GM12878 (cell line): ENCODE data around the gene ACP4. TPM values are rescaled to one million over a fixed set of nuclear protein-coding genes. Genes with fewer than 3 reads are reported as not detected.
A peak's percentile ranks its signal among the peaks of the same experiment; 100 is the strongest.

ENCODE experiments used
- ATAC-seq: fragments of 200-7000 bp; cut with Tn5 transposase; 3 replicates; pipeline ENCODE4 v1.9.1; 2020; ENCODE audit warnings: mild to moderate bottlenecking, moderate library complexity
- BruUV-seq: library from RNA; stranded (reverse); fragments of 400-500 nt; replicated peaks from 2 replicates; lab custom pipeline; 2021; lab: Mats Ljungman, UMichigan
- CTCF ChIA-PET: fragments of 300-600 bp; sonication (Branson Sonifier 250); formaldehyde crosslinking; extraction: SDS; loops from one replicate; lab custom pipeline; 2021; ENCODE audit warnings: inconsistent platforms; lab: Yijun Ruan, JAX
- POLR2A ChIA-PET: fragments of 350-600 bp; formaldehyde crosslinking; extraction: SDS; loops from one replicate; lab custom pipeline; 2021; ENCODE audit warnings: inconsistent platforms; lab: Charles Lee
- RAD21 ChIA-PET: fragments of 300-600 bp; sonication (Branson Sonifier 250); formaldehyde crosslinking; loops from one replicate; lab custom pipeline; 2023; ENCODE audit warnings: antibody characterized with exemption; ENCODE audit not compliant: unreplicated experiment; lab: Charles Lee
- SMC1A ChIA-PET: fragments of 300-600 bp; sonication (Branson Sonifier 250); formaldehyde crosslinking; loops from one replicate; lab custom pipeline; 2023; ENCODE audit not compliant: unreplicated experiment, uncharacterized antibody; lab: Charles Lee
- DNase-seq: peaks from one replicate; pipeline ENCODE4 v3.0.0-alpha.2; 2011; ENCODE audit warnings: low read depth, low spot score
- FAIRE-seq: peaks from 3 replicates; lab custom pipeline; 2011; peaks lifted over from hg19 to GRCh38; lab: Jason Lieb, UNC
- H2AFZ ChIP-seq: 2 replicates; pipeline ENCODE4 v1.6.0; 2011; ENCODE audit warnings: low read depth, low read length, control low read depth; ENCODE audit not compliant: control insufficient read depth
- H3K27ac ChIP-seq: 2 replicates; pipeline ENCODE4 v1.5.1; 2011; ENCODE audit warnings: control low read depth; ENCODE audit not compliant: control insufficient read depth, insufficient read depth
- H3K27me3 ChIP-seq, 2 experiments: replicated peaks in 1 of 2; 2 replicates each; pipeline versions ENCODE4 v1.6.0 to v1.6.1; 2011; ENCODE audit warnings: low read length in 1 of 2; ENCODE audit not compliant: control insufficient read depth in 2 of 2, insufficient read depth in 2 of 2
- H3K36me3 ChIP-seq, 2 experiments: 2 replicates each; pipeline ENCODE4 v1.5.1; 2011; ENCODE audit warnings: low read length in 1 of 2; ENCODE audit not compliant: control insufficient read depth in 2 of 2, insufficient read depth in 2 of 2
- H3K4me1 ChIP-seq: 2 replicates; pipeline ENCODE4 v1.6.1; 2011; ENCODE audit warnings: mild to moderate bottlenecking, low read length, moderate library complexity, mixed read lengths; ENCODE audit not compliant: control insufficient read depth, insufficient read depth
- H3K4me2 ChIP-seq: 2 replicates; pipeline ENCODE4 v1.6.0; 2011; ENCODE audit warnings: control low read depth; ENCODE audit not compliant: control insufficient read depth, insufficient read depth
- H3K4me3 ChIP-seq: fragments of 200-600 bp; sonication (generic); 2 replicates; pipeline ENCODE4 v1.5.1; 2016
- H3K79me2 ChIP-seq: 2 replicates; pipeline ENCODE4 v1.6.0; 2011; ENCODE audit warnings: low read length; ENCODE audit not compliant: control insufficient read depth, insufficient read depth
- H3K9ac ChIP-seq: 2 replicates; pipeline ENCODE4 v1.8.0; 2011; ENCODE audit warnings: low read length, control low read depth, mixed read lengths; ENCODE audit not compliant: control insufficient read depth, insufficient read depth
- H3K9me3 ChIP-seq: replicated peaks from 3 replicates; pipeline ENCODE4 v1.5.1; 2011; ENCODE audit warnings: mild to moderate bottlenecking, low read length; ENCODE audit not compliant: control insufficient read depth, insufficient read depth
- H4K20me1 ChIP-seq: 2 replicates; pipeline ENCODE4 v1.6.0; 2011; ENCODE audit not compliant: control insufficient read depth, insufficient read depth
- ATF7 ChIP-seq: fragments of 450-650 bp; IDR thresholded peaks from 2 replicates; pipeline ENCODE4 v1.6.1; 2016; ENCODE audit warnings: low read depth, mild to moderate bottlenecking
- BACH1 ChIP-seq: fragments of 450-650 bp; IDR thresholded peaks from 2 replicates; pipeline ENCODE4 v1.6.1; 2017; ENCODE audit warnings: mild to moderate bottlenecking, borderline replicate concordance
- BCL11A ChIP-seq: IDR thresholded peaks from 2 replicates; pipeline ENCODE4 v1.6.1; 2011; ENCODE audit warnings: low read depth, low read length
- BRCA1 ChIP-seq: IDR thresholded peaks from 2 replicates; pipeline ENCODE4 v1.6.1; 2011; ENCODE audit warnings: low read depth, low read length, improper control_type of control experiment
- CEBPB ChIP-seq, 2 experiments: fragments of 150-350 bp in 1 of 2; IDR thresholded peaks; 2 replicates each; pipeline ENCODE4 v1.6.1; 2012 to 2014; ENCODE audit warnings: low read depth in 2 of 2, low read length in 2 of 2, borderline replicate concordance in 1 of 2, inconsistent platforms in 1 of 2
- CHD2 ChIP-seq: IDR thresholded peaks from 2 replicates; pipeline ENCODE4 v1.6.1; 2011; ENCODE audit warnings: low read depth, low read length, improper control_type of control experiment, borderline replicate concordance
- FOS ChIP-seq: IDR thresholded peaks from 3 replicates; pipeline ENCODE4 v1.6.1; 2011; ENCODE audit warnings: borderline replicate concordance; ENCODE audit not compliant: insufficient read length; ENCODE audit errors: extremely low read depth
- FOXK2 ChIP-seq: fragments of 450-650 bp; IDR thresholded peaks from 2 replicates; pipeline ENCODE4 v1.6.1; 2017; ENCODE audit warnings: mild to moderate bottlenecking, moderate library complexity
- HCFC1 ChIP-seq: fragments of 150-350 bp; IDR thresholded peaks from 2 replicates; pipeline ENCODE4 v1.6.1; 2014; ENCODE audit warnings: low read length
- JUND ChIP-seq: IDR thresholded peaks from 2 replicates; pipeline ENCODE4 v1.6.1; 2012; ENCODE audit warnings: low read depth, mild to moderate bottlenecking, low read length, improper control_type of control experiment, moderate library complexity
- MEF2B ChIP-seq: fragments of 450-650 bp; IDR thresholded peaks from 2 replicates; pipeline ENCODE4 v1.6.1; 2018; ENCODE audit warnings: mild to moderate bottlenecking, moderate library complexity; ENCODE audit not compliant: partially characterized antibody, poor library complexity, severe bottlenecking
- RELA ChIP-seq: fragments of 450-650 bp; IDR thresholded peaks from 2 replicates; pipeline ENCODE4 v1.8.0; 2014; ENCODE audit warnings: borderline replicate concordance; ENCODE audit not compliant: partially characterized antibody
- TCF12 ChIP-seq: IDR thresholded peaks from 2 replicates; pipeline ENCODE4 v1.6.1; 2011; ENCODE audit warnings: low read depth, mild to moderate bottlenecking, low read length
- ZZZ3 ChIP-seq: IDR thresholded peaks from 2 replicates; pipeline ENCODE4 v1.6.1; 2011; ENCODE audit warnings: low read depth; ENCODE audit not compliant: control insufficient read depth, insufficient read length
- WGBS: methylation state at CpG from one replicate; pipeline ENCODE4 v1.1.6; 2016; ENCODE audit warnings: low lambda C conversion rate; ENCODE audit not compliant: insufficient replicate concordance, insufficient coverage; ENCODE audit errors: missing lambda C conversion rate; 5-methylcytosine and 5-hydroxymethylcytosine counted together
- in situ Hi-C: fragments of 300-500 bp; cut with MboI; formaldehyde crosslinking; loops from 9 replicates; pipeline ENCODE4 v1.14.3; 2018; ENCODE audit warnings: mixed read lengths
- intact Hi-C: fragments of 100-400 bp; cut with micrococcal nuclease; formaldehyde crosslinking; loops from one replicate; pipeline ENCODE4 v1.14.2; 2022; ENCODE audit not compliant: unreplicated experiment
- polyA plus RNA-seq, 11 experiments: library from polyadenylated mRNA; depleted of rRNA in 4 of 11; unstranded in 6 of 11; stranded (reverse) in 5 of 11; fragments of >200 nt; fragmentation: Nextera tagmentation in 4 of 11; fragmentation: Illumina TruSeq in 1 of 11; extraction: Ambion mirVana in 4 of 11; extraction: Trizol in 1 of 11; gene quantifications; 1 replicate in 1 of 11; 2 replicates in 10 of 11; pipeline versions ENCODE4 v1.2.1 to v1.2.3, GENCODE V29; 2011 to 2016; ENCODE audit warnings: inconsistent platforms in 2 of 11, missing spikeins in 2 of 11, low read depth in 1 of 11
- total RNA-seq, 4 experiments: library from RNA; depleted of rRNA in 3 of 4; stranded (reverse); fragments of >200 nt in 3 of 4; fragmentation: Illumina TruSeq in 1 of 4; extraction: Trizol in 1 of 4; gene quantifications; 2 replicates each; pipeline versions ENCODE4 v1.2.1 to v1.2.3, GENCODE V29; 2013 to 2021
- TF ChIP-seq, protein P1 (sequence below): fragments of 450-650 bp; IDR thresholded peaks from 2 replicates; pipeline ENCODE4 v1.6.1; 2016; ENCODE audit warnings: mild to moderate bottlenecking
- TF ChIP-seq, protein P2 (sequence below), 3 experiments: IDR thresholded peaks in 2 of 3; conservative IDR thresholded peaks in 1 of 3; 2 replicates each; pipeline ENCODE4 v1.5.1; 2011; ENCODE audit warnings: low read depth in 3 of 3, low read length in 3 of 3, mild to moderate bottlenecking in 3 of 3, control low read depth in 2 of 3, moderate library complexity in 2 of 3, inconsistent platforms in 1 of 3, mixed read lengths in 1 of 3; ENCODE audit not compliant: control insufficient read depth in 2 of 3, insufficient read depth in 1 of 3; ENCODE audit errors: extremely low read depth in 1 of 3
- TF ChIP-seq, protein P3 (sequence below): fragments of 450-650 bp; IDR thresholded peaks from 2 replicates; pipeline ENCODE4 v1.6.1; 2017; ENCODE audit warnings: borderline replicate concordance
- TF ChIP-seq, protein P4 (sequence below): IDR thresholded peaks from 2 replicates; pipeline ENCODE4 v1.6.1; 2012; ENCODE audit warnings: low read depth, low read length, improper control_type of control experiment

The ACP4 gene
- total and polyA plus RNA-seq, 10 of the 15 experiments (the other 5 are each of a cell fraction or from before 2014, with no cell fraction given) = not detected

DNA sequence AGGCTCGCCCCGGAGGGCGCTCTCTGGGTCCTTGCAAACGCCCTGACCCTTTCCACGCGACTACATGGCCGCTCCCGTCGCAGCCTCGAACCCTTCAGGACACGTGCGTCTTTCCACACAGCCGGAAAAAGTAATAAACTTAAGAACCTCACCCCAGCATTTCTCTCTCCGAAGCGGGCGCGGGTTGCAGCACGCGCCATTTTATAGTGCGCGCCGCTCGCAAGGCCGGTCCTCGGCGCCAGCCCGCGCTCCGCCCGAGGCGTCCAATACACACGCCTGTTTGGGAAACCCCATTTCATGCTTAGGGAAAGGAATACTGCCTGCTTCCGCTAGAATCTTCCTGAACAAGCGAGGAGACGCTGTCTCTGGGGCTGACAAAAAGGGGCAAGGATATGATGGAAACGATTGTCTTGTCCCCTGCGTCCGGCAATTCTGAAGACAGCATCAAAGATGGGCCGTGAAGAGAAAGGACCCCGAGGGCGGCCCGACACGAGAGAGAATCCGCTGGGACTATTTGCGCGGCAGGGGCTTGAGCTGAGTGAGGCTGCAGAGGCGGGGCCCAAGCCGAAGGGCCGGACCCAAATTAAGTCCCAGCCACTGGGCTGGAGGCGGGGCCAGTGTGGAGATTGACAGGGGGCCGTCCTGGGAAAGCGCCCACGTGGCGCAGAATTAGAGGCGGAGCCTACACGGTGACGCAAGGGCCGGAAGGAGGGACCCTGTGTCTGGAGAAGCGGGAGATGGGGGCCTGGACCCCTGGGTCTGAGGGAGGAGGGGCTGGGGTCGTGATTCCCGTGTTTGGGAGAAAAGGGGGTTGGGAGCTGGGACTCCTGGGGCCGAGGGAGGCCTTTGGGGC is 14.4 kb downstream of the ACP4 start:
- under 1% methylated on average over 62 of the region's 62 CpGs for WGBS
- H3K9me3 ChIP-seq = no peaks in the 10 kb centered on the region
- peaks cover 6% of the 10 kb centered on the region; the same call in 1 of the 2 replicates for H4K20me1 ChIP-seq
- intact Hi-C loops (loop anchor here (1.0 to 2.0 kb wide), 2 partner anchors 13 to 92 kb away; no protein-coding TSS in a partner anchor), in situ Hi-C loops (no loop called here)
- ChIA-PET CTCF (interaction anchor here (0.8 to 1.8 kb wide), 5 partner anchors 10 to 117 kb away, joined by 3 to 8 read pairs (median 5); no protein-coding TSS in a partner anchor), SMC1A (interaction anchor here (0.8 to 3.3 kb wide), 6 partner anchors 10 to 390 kb away, joined by 3 to 13 read pairs (median 4); no protein-coding TSS in a partner anchor), POLR2A (interaction anchor here (0.6 to 1.3 kb wide), 5 partner anchors 12 to 16 kb away, joined by 3 to 19 read pairs (median 3); no protein-coding TSS in a partner anchor), RAD21 (interaction anchor here (0.7 to 1.4 kb wide), 6 partner anchors 15 to 447 kb away, joined by 3 to 4 read pairs (median 4); no protein-coding TSS in a partner anchor)
- DNase-seq (peak; percentile 91), ATAC-seq (peak; percentile 95), FAIRE-seq (peak; percentile 91)
- H3K27me3 ChIP-seq = no peaks in the 10 kb centered on the region
- H3K79me2 ChIP-seq = peaks cover 42% of the 10 kb centered on the region
- H3K9ac ChIP-seq = peak overlapping the region; percentile 92
- peak overlapping the region; percentile 98; the same call in 1 of the 2 replicates for H3K4me2 ChIP-seq
- peak overlapping the region; percentile 97 for H3K27ac ChIP-seq
- H3K36me3 ChIP-seq = peaks cover 6 to 14% of the 10 kb centered on the region in 2 experiments
- no TSS peak for BruUV-seq
- H3K4me1 ChIP-seq = peaks cover 7% of the 10 kb centered on the region
- peak overlapping the region; percentile 98 for H3K4me3 ChIP-seq
- H2AFZ ChIP-seq = peak overlapping the region; percentile 89
- peak; percentile 72 for TF ChIP-seq ATF7
- peak in 1 of 2 experiments; percentile 46; a peak in 1 of 4 replicates for TF ChIP-seq CEBPB (IDR thresholded peaks at IDR 0.05; ENCODE audit: borderline replicate concordance in 1 of 2, low read depth in 2 of 2, low read length in 2 of 2)
- TF ChIP-seq MEF2B = peak; percentile 81
- TF ChIP-seq JUND = peak; percentile 34; the same call in 1 of the 2 replicates
- TF ChIP-seq, protein P1, sequence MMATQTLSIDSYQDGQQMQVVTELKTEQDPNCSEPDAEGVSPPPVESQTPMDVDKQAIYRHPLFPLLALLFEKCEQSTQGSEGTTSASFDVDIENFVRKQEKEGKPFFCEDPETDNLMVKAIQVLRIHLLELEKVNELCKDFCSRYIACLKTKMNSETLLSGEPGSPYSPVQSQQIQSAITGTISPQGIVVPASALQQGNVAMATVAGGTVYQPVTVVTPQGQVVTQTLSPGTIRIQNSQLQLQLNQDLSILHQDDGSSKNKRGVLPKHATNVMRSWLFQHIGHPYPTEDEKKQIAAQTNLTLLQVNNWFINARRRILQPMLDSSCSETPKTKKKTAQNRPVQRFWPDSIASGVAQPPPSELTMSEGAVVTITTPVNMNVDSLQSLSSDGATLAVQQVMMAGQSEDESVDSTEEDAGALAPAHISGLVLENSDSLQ = peak; percentile 99
- TF ChIP-seq, protein P2, sequence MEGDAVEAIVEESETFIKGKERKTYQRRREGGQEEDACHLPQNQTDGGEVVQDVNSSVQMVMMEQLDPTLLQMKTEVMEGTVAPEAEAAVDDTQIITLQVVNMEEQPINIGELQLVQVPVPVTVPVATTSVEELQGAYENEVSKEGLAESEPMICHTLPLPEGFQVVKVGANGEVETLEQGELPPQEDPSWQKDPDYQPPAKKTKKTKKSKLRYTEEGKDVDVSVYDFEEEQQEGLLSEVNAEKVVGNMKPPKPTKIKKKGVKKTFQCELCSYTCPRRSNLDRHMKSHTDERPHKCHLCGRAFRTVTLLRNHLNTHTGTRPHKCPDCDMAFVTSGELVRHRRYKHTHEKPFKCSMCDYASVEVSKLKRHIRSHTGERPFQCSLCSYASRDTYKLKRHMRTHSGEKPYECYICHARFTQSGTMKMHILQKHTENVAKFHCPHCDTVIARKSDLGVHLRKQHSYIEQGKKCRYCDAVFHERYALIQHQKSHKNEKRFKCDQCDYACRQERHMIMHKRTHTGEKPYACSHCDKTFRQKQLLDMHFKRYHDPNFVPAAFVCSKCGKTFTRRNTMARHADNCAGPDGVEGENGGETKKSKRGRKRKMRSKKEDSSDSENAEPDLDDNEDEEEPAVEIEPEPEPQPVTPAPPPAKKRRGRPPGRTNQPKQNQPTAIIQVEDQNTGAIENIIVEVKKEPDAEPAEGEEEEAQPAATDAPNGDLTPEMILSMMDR (IDR thresholded peaks at IDR 0.05 in 2 of 3, conservative IDR thresholded peaks at IDR 0.05 in 1 of 3; ENCODE audit: control insufficient read depth in 2 of 3, extremely low read depth in 1 of 3, insufficient read depth in 1 of 3, low read depth in 3 of 3, low read length in 3 of 3) = no peak
- peak; percentile 92 for TF ChIP-seq RELA
- TF ChIP-seq BCL11A = 0 out of 2 replicates have a peak, but pooled peaks have one; percentile 18
- TF ChIP-seq, protein P3, sequence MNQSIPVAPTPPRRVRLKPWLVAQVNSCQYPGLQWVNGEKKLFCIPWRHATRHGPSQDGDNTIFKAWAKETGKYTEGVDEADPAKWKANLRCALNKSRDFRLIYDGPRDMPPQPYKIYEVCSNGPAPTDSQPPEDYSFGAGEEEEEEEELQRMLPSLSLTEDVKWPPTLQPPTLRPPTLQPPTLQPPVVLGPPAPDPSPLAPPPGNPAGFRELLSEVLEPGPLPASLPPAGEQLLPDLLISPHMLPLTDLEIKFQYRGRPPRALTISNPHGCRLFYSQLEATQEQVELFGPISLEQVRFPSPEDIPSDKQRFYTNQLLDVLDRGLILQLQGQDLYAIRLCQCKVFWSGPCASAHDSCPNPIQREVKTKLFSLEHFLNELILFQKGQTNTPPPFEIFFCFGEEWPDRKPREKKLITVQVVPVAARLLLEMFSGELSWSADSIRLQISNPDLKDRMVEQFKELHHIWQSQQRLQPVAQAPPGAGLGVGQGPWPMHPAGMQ = peak; percentile 100
- TF ChIP-seq, protein P4, sequence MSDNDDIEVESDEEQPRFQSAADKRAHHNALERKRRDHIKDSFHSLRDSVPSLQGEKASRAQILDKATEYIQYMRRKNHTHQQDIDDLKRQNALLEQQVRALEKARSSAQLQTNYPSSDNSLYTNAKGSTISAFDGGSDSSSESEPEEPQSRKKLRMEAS = peak; percentile 81
- TF ChIP-seq FOXK2 = peak; percentile 47
- peak; percentile 68 for TF ChIP-seq HCFC1
- TF ChIP-seq CHD2 = peak; percentile 94
- TF ChIP-seq TCF12 = peak; percentile 63
- TF ChIP-seq ZZZ3 = no peak
- TF ChIP-seq BRCA1 = no peak
- no peak for TF ChIP-seq FOS
- peak; percentile 83 for TF ChIP-seq BACH1
